RWPE1 (cell line): ENCODE results near the gene CEACAM19.
A peak's percentile ranks its signal among the peaks of the same experiment; 100 is the strongest.
"Not testable (repeated sequence)": the region's sequence is repeated elsewhere in the genome, so short reads cannot be mapped to it uniquely, and the experiment has no call there.

Experiments
- CTCF ChIA-PET: fragments of 350-600 bp; sonication (Branson Sonifier 250); formaldehyde crosslinking; extraction: SDS; loops from one replicate; lab custom pipeline; 2021; lab: Yijun Ruan, JAX
- POLR2A ChIA-PET: fragments of 400-600 bp; formaldehyde crosslinking; extraction: SDS; loops from one replicate; lab custom pipeline; 2020; ENCODE audit warnings: antibody characterized with exemption; ENCODE audit not compliant: low non-redundant PET; lab: Yijun Ruan, JAX
- DNase-seq: peaks from one replicate; pipeline ENCODE4 v3.0.0; 2012; ENCODE audit warnings: low spot score
- H3K27ac ChIP-seq: fragments of 450-650 bp; 2 replicates; pipeline ENCODE4 v1.5.1; 2017
- CTCF ChIP-seq: fragments of 450-650 bp; conservative IDR thresholded peaks from 2 replicates; pipeline ENCODE4 v1.5.1; 2017; ENCODE audit warnings: low read depth, mild to moderate bottlenecking

The CEACAM19 gene

GRCh38 chr19:44661904-44662303 is 9.4 kb upstream of the CEACAM19 start:
- TF ChIP-seq CTCF = no peak
- ChIA-PET POLR2A (no interaction called here), CTCF (no interaction called here)
- H3K27ac ChIP-seq = peak overlapping the region; percentile 19
- no peak for DNase-seq

- peak overlapping the region; percentile 44 for H3K27ac ChIP-seq
- TF ChIP-seq CTCF = no peak
- DNase-seq = no peak
- ChIA-PET CTCF (interaction anchor here (0.5 to 2.0 kb wide), 4 partner anchors 8 to 559 kb away, joined by 3 to 6 read pairs (median 4); no protein-coding TSS in a partner anchor), POLR2A (no interaction called here)
These were observed 8.4 kb upstream of the CEACAM19 start for GRCh38 chr19:44662691-44663385.

GRCh38 chr19:44663996-44664395 is 7.3 kb upstream of the CEACAM19 start:
- no peak for TF ChIP-seq CTCF
- no peak overlapping the region for H3K27ac ChIP-seq
- ChIA-PET POLR2A (interaction anchor here (0.6 kb wide), 1 partner anchor 356 kb away, joined by 4 read pairs; no protein-coding TSS in a partner anchor), CTCF (interaction anchor here (0.6 to 2.0 kb wide), 3 partner anchors 10 to 105 kb away, joined by 3 to 6 read pairs (median 5); no protein-coding TSS in a partner anchor)
- DNase-seq = no peak

- POLR2A ChIA-PET = no interaction called here
- no peak for DNase-seq
- TF ChIP-seq CTCF = no peak
- CTCF ChIA-PET = no interaction called here
- H3K27ac ChIP-seq = no peak overlapping the region
These were observed 6.3 kb upstream of the CEACAM19 start for GRCh38 chr19:44664976-44665375.

GRCh38 chr19:44666852-44667556 is 4.3 kb upstream of the CEACAM19 start:
- CTCF ChIA-PET = no interaction called here
- no peak overlapping the region for H3K27ac ChIP-seq
- POLR2A ChIA-PET = interaction anchor here (0.5 kb wide), 1 partner anchor 19 kb away, joined by 3 read pairs; no protein-coding TSS in a partner anchor
- no peak for DNase-seq
- TF ChIP-seq CTCF = no peak

GRCh38 chr19:44668985-44669764 is 2.1 kb upstream of the CEACAM19 start:
- POLR2A ChIA-PET = no interaction called here
- no peak for TF ChIP-seq CTCF
- DNase-seq = no peak
- H3K27ac ChIP-seq = no peak overlapping the region
- CTCF ChIA-PET = interaction anchor here (1.2 kb wide), 1 partner anchor 34 kb away, joined by 3 read pairs; no protein-coding TSS in a partner anchor

- POLR2A ChIA-PET, DNase-seq, H3K27ac ChIP-seq: not testable (repeated sequence)
- CTCF ChIA-PET = interaction anchor here (0.6 kb wide), 1 partner anchor 96 kb away, joined by 3 read pairs; no protein-coding TSS in a partner anchor
These were observed 1.3 kb upstream of the CEACAM19 start for GRCh38 chr19:44670027-44670426.
